Mesendoderm (in vitro differentiated cells): ENCODE results near the gene KLB.

Source experiments
- DNase-seq: peaks from one replicate; pipeline ENCODE4 v3.0.0; 2013
- H2AK5ac ChIP-seq: 2 replicates; pipeline ENCODE4 v1.6.1; 2013; ENCODE audit warnings: low read length, inconsistent platforms
- H2BK120ac ChIP-seq: 2 replicates; pipeline ENCODE4 v1.6.1; 2013; ENCODE audit warnings: low read depth, mild to moderate bottlenecking, low read length, moderate library complexity, mixed read lengths
- H2BK15ac ChIP-seq: replicated peaks from 2 replicates; pipeline ENCODE4 v1.6.1; 2013; ENCODE audit warnings: low read depth, mild to moderate bottlenecking, moderate library complexity
- H2BK5ac ChIP-seq: 2 replicates; pipeline ENCODE4 v1.6.1; 2013; ENCODE audit warnings: low read length, inconsistent platforms
- H3K18ac ChIP-seq: 2 replicates; pipeline ENCODE4 v1.6.1; 2013; ENCODE audit warnings: mild to moderate bottlenecking, low read length, mixed read lengths
- H3K23ac ChIP-seq: one replicate; pipeline ENCODE4 v1.6.1; 2013; ENCODE audit warnings: low read length
- H3K27ac ChIP-seq: 2 replicates; pipeline ENCODE4 v1.5.1; 2013; ENCODE audit warnings: low read depth, mild to moderate bottlenecking, inconsistent platforms, low read length, moderate library complexity
- H3K27me3 ChIP-seq: 2 replicates; pipeline ENCODE4 v1.6.1; 2013; ENCODE audit warnings: low read length, control low read depth, mild to moderate bottlenecking, inconsistent platforms; ENCODE audit not compliant: insufficient read depth, poor library complexity
- H3K36me3 ChIP-seq: 2 replicates; pipeline ENCODE4 v1.6.1; 2013; ENCODE audit warnings: low read length, inconsistent platforms; ENCODE audit not compliant: control insufficient read depth, insufficient read depth
- H3K4ac ChIP-seq: one replicate; pipeline ENCODE4 v1.6.1; 2013; ENCODE audit warnings: low read depth, mild to moderate bottlenecking, low read length, moderate library complexity
- H3K4me1 ChIP-seq: 2 replicates; pipeline ENCODE4 v1.6.1; 2013; ENCODE audit warnings: low read depth, low read length, inconsistent platforms; ENCODE audit not compliant: control insufficient read depth
- H3K4me2 ChIP-seq: 2 replicates; pipeline ENCODE4 v1.6.1; 2013; ENCODE audit warnings: low read length
- H3K4me3 ChIP-seq: 2 replicates; pipeline ENCODE4 v1.5.1; 2013; ENCODE audit warnings: mild to moderate bottlenecking, low read length
- H3K56ac ChIP-seq: one replicate; pipeline ENCODE4 v1.6.1; 2013; ENCODE audit warnings: low read length
- H3K79me1 ChIP-seq: 2 replicates; pipeline ENCODE4 v1.6.1; 2013; ENCODE audit warnings: low read length, inconsistent platforms
- H3K79me2 ChIP-seq: 2 replicates; pipeline ENCODE4 v1.6.1; 2013; ENCODE audit warnings: mild to moderate bottlenecking, low read length; ENCODE audit not compliant: control insufficient read depth, insufficient read depth
- H3K9ac ChIP-seq: 2 replicates; pipeline ENCODE4 v1.6.1; 2013; ENCODE audit warnings: low read length, inconsistent platforms
- H4K5ac ChIP-seq: one replicate; pipeline ENCODE4 v1.6.1; 2013; ENCODE audit warnings: low read length
- H4K8ac ChIP-seq: one replicate; pipeline ENCODE4 v1.6.1; 2013; ENCODE audit warnings: low read depth, mild to moderate bottlenecking, control low read depth, low read length, moderate library complexity
- WGBS: extraction: QIAGEN DNeasy Blood & Tissue Kit; methylation state at CpG from one replicate; pipeline ENCODE4 v1.1.7; 2013; ENCODE audit warnings: low lambda C conversion rate, missing lambda C conversion rate; ENCODE audit not compliant: insufficient coverage; ENCODE audit errors: extremely low coverage; 5-methylcytosine and 5-hydroxymethylcytosine counted together

KLB gene

GRCh38 chr4:39480251-39480650, 73.5 kb downstream of the KLB start:
- H3K23ac ChIP-seq = no peak overlapping the region
- no CpG with 5 or more reads among the region's 27 CpGs for WGBS
- no peaks in the 10 kb centered on the region for H3K79me2 ChIP-seq
- no peak overlapping the region for H3K56ac ChIP-seq
- H3K9ac ChIP-seq = no peak overlapping the region
- no peak overlapping the region for H2BK120ac ChIP-seq
- no peak overlapping the region for H3K18ac ChIP-seq
- DNase-seq = no peak
- no peak overlapping the region for H3K27ac ChIP-seq
- no peak overlapping the region for H3K4me2 ChIP-seq
- no peaks in the 10 kb centered on the region for H3K36me3 ChIP-seq
- no peaks in the 10 kb centered on the region for H3K79me1 ChIP-seq
- no peak overlapping the region for H2AK5ac ChIP-seq
- H4K5ac ChIP-seq = no peak overlapping the region
- no peak overlapping the region for H3K4ac ChIP-seq
- no peaks in the 10 kb centered on the region for H3K27me3 ChIP-seq
- no peak overlapping the region for H2BK5ac ChIP-seq
- H3K4me1 ChIP-seq = no peaks in the 10 kb centered on the region
- H4K8ac ChIP-seq = no peak overlapping the region
- no peak overlapping the region for H2BK15ac ChIP-seq
- H3K4me3 ChIP-seq = no peak overlapping the region

GRCh38 chr4:39480902-39481695, 74.4 kb downstream of the KLB start:
- Histone ChIP-seq H3K9ac (no peak overlapping the region), H2AK5ac (no peak overlapping the region), H3K4me1 (no peaks in the 10 kb centered on the region), H4K8ac (no peak overlapping the region), H3K79me2 (no peaks in the 10 kb centered on the region), H3K36me3 (no peaks in the 10 kb centered on the region), H3K56ac (no peak overlapping the region), H3K27me3 (no peaks in the 10 kb centered on the region), H2BK5ac (no peak overlapping the region), H2BK120ac (no peak overlapping the region), H3K79me1 (no peaks in the 10 kb centered on the region), H3K27ac (no peak overlapping the region), H3K4ac (no peak overlapping the region), H2BK15ac (no peak overlapping the region), H3K4me3 (no peak overlapping the region), H3K23ac (no peak overlapping the region), H4K5ac (no peak overlapping the region), H3K18ac (no peak overlapping the region), H3K4me2 (no peak overlapping the region)
- no peak for DNase-seq
- WGBS = no CpG with 5 or more reads among the region's 21 CpGs

DNA sequence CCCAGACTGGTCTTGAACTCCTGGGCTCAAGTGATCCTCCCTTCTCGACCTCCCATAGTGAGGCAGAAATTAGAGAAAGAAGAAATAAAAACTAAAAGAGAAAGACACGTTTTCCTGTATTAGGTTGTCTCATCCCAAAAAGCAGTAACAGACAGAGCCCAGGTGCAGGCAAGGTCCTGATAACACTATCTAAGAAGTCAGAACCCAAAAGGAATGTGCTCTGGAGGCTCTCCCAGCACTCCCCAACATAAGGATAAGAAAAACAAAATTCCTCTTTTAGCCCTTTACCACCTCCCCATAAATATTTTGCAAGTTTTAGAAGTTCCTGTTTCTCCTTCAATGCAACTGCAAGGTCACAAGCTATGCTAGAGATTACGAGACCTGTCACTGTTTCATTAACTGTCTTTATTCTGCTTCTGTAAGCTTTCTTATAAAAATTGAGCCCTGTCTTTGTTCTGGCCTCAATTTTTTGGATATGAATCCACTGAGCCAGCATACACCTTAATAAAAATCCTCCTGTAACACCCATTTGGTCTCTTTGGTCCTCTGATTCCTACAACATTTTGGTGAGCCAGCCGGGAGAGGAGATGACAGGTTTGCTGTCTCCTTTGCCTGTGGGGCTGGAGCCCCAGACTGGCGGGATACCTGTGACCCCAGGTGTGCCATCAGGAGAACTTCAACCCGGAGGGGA, 78.0 kb downstream of the KLB start:
- H3K36me3 ChIP-seq = no peaks in the 10 kb centered on the region
- H3K79me1 ChIP-seq = no peaks in the 10 kb centered on the region
- DNase-seq = no peak

GRCh38 chr4:39486221-39486804, 79.6 kb downstream of the KLB start:
- Histone ChIP-seq H3K23ac (no peak overlapping the region), H3K4me3 (no peak overlapping the region), H3K79me1 (no peaks in the 10 kb centered on the region), H3K4me1 (no peaks in the 10 kb centered on the region), H3K18ac (no peak overlapping the region), H3K4me2 (no peak overlapping the region), H3K27ac (no peak overlapping the region), H2AK5ac (no peak overlapping the region), H3K56ac (no peak overlapping the region), H3K4ac (no peak overlapping the region), H4K8ac (no peak overlapping the region), H3K36me3 (no peaks in the 10 kb centered on the region), H3K9ac (no peak overlapping the region), H2BK120ac (no peak overlapping the region), H3K27me3 (no peaks in the 10 kb centered on the region), H2BK5ac (no peak overlapping the region), H2BK15ac (no peak overlapping the region), H4K5ac (no peak overlapping the region), H3K79me2 (no peaks in the 10 kb centered on the region)
- no peak for DNase-seq
- WGBS = no CpG with 5 or more reads among the region's 10 CpGs

More for the DNA sequence above, 78.0 kb downstream of the KLB start:
- Histone ChIP-seq H3K9ac (no peak overlapping the region), H3K4me2 (no peak overlapping the region), H3K79me2 (no peaks in the 10 kb centered on the region), H4K5ac (no peak overlapping the region), H2BK120ac (no peak overlapping the region), H3K27me3 (no peaks in the 10 kb centered on the region), H3K4me3 (no peak overlapping the region), H3K4ac (no peak overlapping the region), H4K8ac (no peak overlapping the region), H2BK5ac (no peak overlapping the region), H3K27ac (no peak overlapping the region), H2AK5ac (no peak overlapping the region), H3K4me1 (no peaks in the 10 kb centered on the region), H3K56ac (no peak overlapping the region), H3K18ac (no peak overlapping the region), H3K23ac (no peak overlapping the region), H2BK15ac (no peak overlapping the region)
- no CpG with 5 or more reads among the region's 6 CpGs for WGBS

- Histone ChIP-seq H3K9ac (no peak overlapping the region), H3K4me2 (no peak overlapping the region), H3K79me2 (no peaks in the 10 kb centered on the region), H2BK5ac (no peak overlapping the region), H3K23ac (no peak overlapping the region), H3K79me1 (no peaks in the 10 kb centered on the region), H3K4ac (no peak overlapping the region), H4K5ac (no peak overlapping the region), H3K27ac (no peak overlapping the region), H3K4me3 (no peak overlapping the region), H3K4me1 (no peaks in the 10 kb centered on the region), H2BK15ac (no peak overlapping the region), H2AK5ac (no peak overlapping the region), H3K56ac (no peak overlapping the region), H4K8ac (no peak overlapping the region), H2BK120ac (no peak overlapping the region), H3K27me3 (no peaks in the 10 kb centered on the region), H3K18ac (no peak overlapping the region), H3K36me3 (no peaks in the 10 kb centered on the region)
- no peak for DNase-seq
- WGBS = no CpG with 5 or more reads among the region's 2 CpGs
Observed at GRCh38 chr4:39490322-39490721, 83.6 kb downstream of the KLB start.
